WTC11 (cell line): ENCODE results near the gene CHTOP. TPM values are rescaled to one million over a fixed set of nuclear protein-coding genes. Genes with fewer than 3 reads are reported as not detected.
A peak's percentile ranks its signal among the peaks of the same experiment; 100 is the strongest.

Source experiments
- ATAC-seq: fragments of 200-7000 bp; cut with Tn5 transposase; 2 replicates; pipeline ENCODE4 v1.10.0; 2021; ENCODE audit warnings: mild to moderate bottlenecking, moderate library complexity
- CTCF ChIA-PET: fragments of 300-600 bp; sonication (Branson Sonifier 250); formaldehyde crosslinking; loops from one replicate; lab custom pipeline; 2021; ENCODE audit warnings: antibody characterized with exemption; lab: Charles Lee
- POLR2A ChIA-PET: fragments of 350-600 bp; sonication (Branson Sonifier 250); formaldehyde crosslinking; loops from one replicate; lab custom pipeline; 2021; ENCODE audit warnings: antibody characterized with exemption; lab: Charles Lee
- DNase-seq: peaks from one replicate; pipeline ENCODE4 v3.0.0; 2021; ENCODE audit warnings: low spot score
- H3K27ac Mint-ChIP-seq: 2 replicates; pipeline ENCODE4 v1.8.0; 2021; ENCODE audit warnings: mixed read lengths
- H3K27me3 Mint-ChIP-seq: 2 replicates; pipeline ENCODE4 v1.8.0; 2021; ENCODE audit warnings: low read depth, mild to moderate bottlenecking, moderate library complexity, mixed read lengths
- H3K36me3 Mint-ChIP-seq: 2 replicates; pipeline ENCODE4 v1.8.0; 2021; ENCODE audit warnings: mixed read lengths
- H3K4me1 Mint-ChIP-seq: 2 replicates; pipeline ENCODE4 v1.8.0; 2022; ENCODE audit warnings: mixed read lengths
- H3K4me3 Mint-ChIP-seq: 2 replicates; pipeline ENCODE4 v1.8.0; 2021; ENCODE audit warnings: mild to moderate bottlenecking, moderate library complexity, mixed read lengths
- H3K9me3 Mint-ChIP-seq: 2 replicates; pipeline ENCODE4 v1.8.0; 2021; ENCODE audit warnings: mixed read lengths
- ATF6 ChIP-seq: sonication (generic); formaldehyde crosslinking; IDR thresholded peaks from 2 replicates; pipeline ENCODE4 v1.8.1; 2023; ENCODE audit warnings: mild to moderate bottlenecking, missing genetic modification reagents
- E2F5 ChIP-seq: sonication (generic); formaldehyde crosslinking; IDR thresholded peaks from 2 replicates; pipeline ENCODE4 v1.8.1; 2022; ENCODE audit warnings: mild to moderate bottlenecking, moderate library complexity, missing genetic modification reagents
- ERG ChIP-seq: fragments of 250-450 bp; sonication (Bioruptor Pico); IDR thresholded peaks from 2 replicates; pipeline ENCODE4 v1.8.0; 2021; ENCODE audit warnings: mild to moderate bottlenecking
- FOXK1 ChIP-seq: sonication (generic); formaldehyde crosslinking; IDR thresholded peaks from 2 replicates; pipeline ENCODE4 v1.8.0; 2022; ENCODE audit warnings: mild to moderate bottlenecking, moderate library complexity, missing genetic modification reagents
- FOXP1 ChIP-seq: sonication (generic); formaldehyde crosslinking; IDR thresholded peaks from 2 replicates; pipeline ENCODE4 v1.8.0; 2022; ENCODE audit warnings: missing genetic modification reagents, mild to moderate bottlenecking, moderate library complexity, borderline replicate concordance
- HMGXB4 ChIP-seq: sonication (generic); formaldehyde crosslinking; IDR thresholded peaks from 2 replicates; pipeline ENCODE4 v1.8.1; 2023; ENCODE audit warnings: mild to moderate bottlenecking, moderate library complexity, missing genetic modification reagents
- MYBL2 ChIP-seq: sonication (generic); formaldehyde crosslinking; IDR thresholded peaks from 2 replicates; pipeline ENCODE4 v1.8.1; 2023; ENCODE audit warnings: mild to moderate bottlenecking, moderate library complexity, missing genetic modification reagents
- NFE2L1 ChIP-seq: sonication (generic); formaldehyde crosslinking; IDR thresholded peaks from 2 replicates; pipeline ENCODE4 v1.8.1; 2023; ENCODE audit warnings: missing genetic modification reagents
- RELA ChIP-seq: sonication (generic); formaldehyde crosslinking; IDR thresholded peaks from 2 replicates; pipeline ENCODE4 v1.8.1; 2022; ENCODE audit warnings: missing genetic modification reagents, mild to moderate bottlenecking, borderline replicate concordance
- SP1 ChIP-seq: sonication (generic); formaldehyde crosslinking; conservative IDR thresholded peaks from 2 replicates; pipeline ENCODE4 v1.8.1; 2022; ENCODE audit warnings: missing genetic modification reagents
- TP53 ChIP-seq: sonication (generic); formaldehyde crosslinking; IDR thresholded peaks from 2 replicates; pipeline ENCODE4 v1.8.1; 2023; ENCODE audit warnings: mild to moderate bottlenecking, missing genetic modification reagents
- ZNF263 ChIP-seq: sonication (generic); formaldehyde crosslinking; IDR thresholded peaks from 2 replicates; pipeline ENCODE4 v1.8.1; 2022; ENCODE audit warnings: low read depth, mild to moderate bottlenecking, moderate library complexity, missing genetic modification reagents
- total RNA-seq: library from RNA; stranded (reverse); gene quantifications from 3 replicates; pipeline ENCODE4 v1.2.3, GENCODE V29; 2021
- TF ChIP-seq, protein P1 (sequence below): sonication (generic); formaldehyde crosslinking; IDR thresholded peaks from 2 replicates; pipeline ENCODE4 v1.8.0; 2023; ENCODE audit warnings: mild to moderate bottlenecking, missing genetic modification reagents
- TF ChIP-seq, protein P2 (sequence below): sonication (generic); formaldehyde crosslinking; IDR thresholded peaks from 2 replicates; pipeline ENCODE4 v1.8.1; 2023; ENCODE audit warnings: mild to moderate bottlenecking, missing genetic modification reagents, moderate library complexity
- TF ChIP-seq, protein P3 (sequence below): fragments of 250-450 bp; sonication (Bioruptor Pico); IDR thresholded peaks from 2 replicates; pipeline ENCODE4 v2.1.2; 2022; ENCODE audit warnings: mild to moderate bottlenecking, moderate library complexity
- TF ChIP-seq, protein P4 (sequence below): sonication (generic); formaldehyde crosslinking; IDR thresholded peaks from 2 replicates; pipeline ENCODE4 v1.8.1; 2023; ENCODE audit warnings: mild to moderate bottlenecking, missing genetic modification reagents, moderate library complexity
- TF ChIP-seq, protein P5 (sequence below): sonication (generic); formaldehyde crosslinking; IDR thresholded peaks from 2 replicates; pipeline ENCODE4 v1.8.1; 2022; ENCODE audit warnings: mild to moderate bottlenecking, missing genetic modification reagents, moderate library complexity, borderline replicate concordance
- TF ChIP-seq, protein P6 (sequence below): sonication (generic); formaldehyde crosslinking; IDR thresholded peaks from 2 replicates; pipeline ENCODE4 v1.8.0; 2022; ENCODE audit warnings: mild to moderate bottlenecking, missing genetic modification reagents

CHTOP gene
- total RNA-seq, 1 experiment from 2014 or later: 101 TPM

GRCh38 chr1:153658400-153659174 is 24.7 kb downstream of the CHTOP start, which contains the start of gene SNAPIN:
Gene SNAPIN (plus strand): TSS chr1:153658703. CDS start chr1:153658744, 41 bp downstream.
- TF ChIP-seq MYBL2 (CRISPR knock-in tag): no peak
- peak; percentile 84 for TF ChIP-seq E2F5 (CRISPR knock-in tag)
- TF ChIP-seq TP53 (CRISPR knock-in tag): no peak
- TF ChIP-seq, protein P1, sequence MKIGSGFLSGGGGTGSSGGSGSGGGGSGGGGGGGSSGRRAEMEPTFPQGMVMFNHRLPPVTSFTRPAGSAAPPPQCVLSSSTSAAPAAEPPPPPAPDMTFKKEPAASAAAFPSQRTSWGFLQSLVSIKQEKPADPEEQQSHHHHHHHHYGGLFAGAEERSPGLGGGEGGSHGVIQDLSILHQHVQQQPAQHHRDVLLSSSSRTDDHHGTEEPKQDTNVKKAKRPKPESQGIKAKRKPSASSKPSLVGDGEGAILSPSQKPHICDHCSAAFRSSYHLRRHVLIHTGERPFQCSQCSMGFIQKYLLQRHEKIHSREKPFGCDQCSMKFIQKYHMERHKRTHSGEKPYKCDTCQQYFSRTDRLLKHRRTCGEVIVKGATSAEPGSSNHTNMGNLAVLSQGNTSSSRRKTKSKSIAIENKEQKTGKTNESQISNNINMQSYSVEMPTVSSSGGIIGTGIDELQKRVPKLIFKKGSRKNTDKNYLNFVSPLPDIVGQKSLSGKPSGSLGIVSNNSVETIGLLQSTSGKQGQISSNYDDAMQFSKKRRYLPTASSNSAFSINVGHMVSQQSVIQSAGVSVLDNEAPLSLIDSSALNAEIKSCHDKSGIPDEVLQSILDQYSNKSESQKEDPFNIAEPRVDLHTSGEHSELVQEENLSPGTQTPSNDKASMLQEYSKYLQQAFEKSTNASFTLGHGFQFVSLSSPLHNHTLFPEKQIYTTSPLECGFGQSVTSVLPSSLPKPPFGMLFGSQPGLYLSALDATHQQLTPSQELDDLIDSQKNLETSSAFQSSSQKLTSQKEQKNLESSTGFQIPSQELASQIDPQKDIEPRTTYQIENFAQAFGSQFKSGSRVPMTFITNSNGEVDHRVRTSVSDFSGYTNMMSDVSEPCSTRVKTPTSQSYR (CRISPR knock-in tag): no peak
- 0 out of 2 replicates have a peak, but pooled peaks have one; percentile 45 for TF ChIP-seq HMGXB4 (CRISPR knock-in tag)
- no peak for TF ChIP-seq FOXP1
- peak; percentile 78 for TF ChIP-seq SP1 (CRISPR knock-in tag)
- peak; percentile 21; the same call in 1 of the 2 replicates for TF ChIP-seq FOXK1 (CRISPR knock-in tag)
- TF ChIP-seq, protein P2, sequence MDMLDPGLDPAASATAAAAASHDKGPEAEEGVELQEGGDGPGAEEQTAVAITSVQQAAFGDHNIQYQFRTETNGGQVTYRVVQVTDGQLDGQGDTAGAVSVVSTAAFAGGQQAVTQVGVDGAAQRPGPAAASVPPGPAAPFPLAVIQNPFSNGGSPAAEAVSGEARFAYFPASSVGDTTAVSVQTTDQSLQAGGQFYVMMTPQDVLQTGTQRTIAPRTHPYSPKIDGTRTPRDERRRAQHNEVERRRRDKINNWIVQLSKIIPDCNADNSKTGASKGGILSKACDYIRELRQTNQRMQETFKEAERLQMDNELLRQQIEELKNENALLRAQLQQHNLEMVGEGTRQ (CRISPR knock-in tag): peak; percentile 38; the same call in 1 of the 2 replicates
- ChIA-PET CTCF (interaction anchor here (0.6 to 1.4 kb wide), 5 partner anchors 31 to 310 kb away, joined by 3 to 6 read pairs (median 5); partner anchors contain the start of genes PGLYRP4 and S100A13), POLR2A (interaction anchor here (0.6 to 2.4 kb wide), 3 partner anchors 9 to 25 kb away, joined by 3 to 11 read pairs (median 3); partner anchors contain the start of gene CHTOP)
- peaks cover 34% of the 10 kb centered on the region for H3K36me3 Mint-ChIP-seq
- H3K9me3 Mint-ChIP-seq: no peaks in the 10 kb centered on the region
- H3K4me1 Mint-ChIP-seq: peaks cover 8% of the 10 kb centered on the region
- ATAC-seq: peak; percentile 94
- peaks cover 2% of the 10 kb centered on the region; the same call in 1 of the 2 replicates for H3K27me3 Mint-ChIP-seq
- H3K4me3 Mint-ChIP-seq: peak within 1 kb of the TSS; percentile 92
- peak within 1 kb of the TSS; percentile 88 for H3K27ac Mint-ChIP-seq
- DNase-seq: peak; percentile 92

- CTCF ChIA-PET: interaction anchor here (0.7 to 1.4 kb wide), 4 partner anchors 32 to 311 kb away, joined by 3 to 6 read pairs (median 5); partner anchors contain the start of genes PGLYRP4 and S100A13
- POLR2A ChIA-PET: interaction anchor here (0.6 to 2.4 kb wide), 3 partner anchors 10 to 25 kb away, joined by 3 to 11 read pairs (median 3); partner anchors contain the start of gene CHTOP
- peak overlapping the region; percentile 92 for H3K4me3 Mint-ChIP-seq
- peak overlapping the region; percentile 88 for H3K27ac Mint-ChIP-seq
- peaks cover 39% of the 10 kb centered on the region for H3K36me3 Mint-ChIP-seq
- H3K27me3 Mint-ChIP-seq: peaks cover 1% of the 10 kb centered on the region; the same call in 1 of the 2 replicates
- H3K4me1 Mint-ChIP-seq: peaks cover 8% of the 10 kb centered on the region
- no peaks in the 10 kb centered on the region for H3K9me3 Mint-ChIP-seq
- no peak for DNase-seq
- ATAC-seq: no peak
- TF ChIP-seq NFE2L1 (CRISPR knock-in tag) (no peak), ERG (CRISPR knock-in tag) (no peak), ZNF263 (CRISPR knock-in tag) (no peak), ATF6 (CRISPR knock-in tag) (no peak), RELA (no peak)
- TF ChIP-seq, protein P3, sequence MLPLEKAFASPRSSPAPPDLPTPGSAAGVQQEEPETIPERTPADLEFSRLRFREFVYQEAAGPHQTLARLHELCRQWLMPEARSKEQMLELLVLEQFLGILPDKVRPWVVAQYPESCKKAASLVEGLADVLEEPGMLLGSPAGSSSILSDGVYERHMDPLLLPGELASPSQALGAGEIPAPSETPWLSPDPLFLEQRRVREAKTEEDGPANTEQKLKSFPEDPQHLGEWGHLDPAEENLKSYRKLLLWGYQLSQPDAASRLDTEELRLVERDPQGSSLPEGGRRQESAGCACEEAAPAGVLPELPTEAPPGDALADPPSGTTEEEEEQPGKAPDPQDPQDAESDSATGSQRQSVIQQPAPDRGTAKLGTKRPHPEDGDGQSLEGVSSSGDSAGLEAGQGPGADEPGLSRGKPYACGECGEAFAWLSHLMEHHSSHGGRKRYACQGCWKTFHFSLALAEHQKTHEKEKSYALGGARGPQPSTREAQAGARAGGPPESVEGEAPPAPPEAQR (CRISPR knock-in tag): no peak
- TF ChIP-seq, protein P4, sequence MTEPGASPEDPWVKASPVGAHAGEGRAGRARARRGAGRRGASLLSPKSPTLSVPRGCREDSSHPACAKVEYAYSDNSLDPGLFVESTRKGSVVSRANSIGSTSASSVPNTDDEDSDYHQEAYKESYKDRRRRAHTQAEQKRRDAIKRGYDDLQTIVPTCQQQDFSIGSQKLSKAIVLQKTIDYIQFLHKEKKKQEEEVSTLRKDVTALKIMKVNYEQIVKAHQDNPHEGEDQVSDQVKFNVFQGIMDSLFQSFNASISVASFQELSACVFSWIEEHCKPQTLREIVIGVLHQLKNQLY (CRISPR knock-in tag): no peak
- TF ChIP-seq, protein P5, sequence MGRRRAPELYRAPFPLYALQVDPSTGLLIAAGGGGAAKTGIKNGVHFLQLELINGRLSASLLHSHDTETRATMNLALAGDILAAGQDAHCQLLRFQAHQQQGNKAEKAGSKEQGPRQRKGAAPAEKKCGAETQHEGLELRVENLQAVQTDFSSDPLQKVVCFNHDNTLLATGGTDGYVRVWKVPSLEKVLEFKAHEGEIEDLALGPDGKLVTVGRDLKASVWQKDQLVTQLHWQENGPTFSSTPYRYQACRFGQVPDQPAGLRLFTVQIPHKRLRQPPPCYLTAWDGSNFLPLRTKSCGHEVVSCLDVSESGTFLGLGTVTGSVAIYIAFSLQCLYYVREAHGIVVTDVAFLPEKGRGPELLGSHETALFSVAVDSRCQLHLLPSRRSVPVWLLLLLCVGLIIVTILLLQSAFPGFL (CRISPR knock-in tag): no peak
- TF ChIP-seq, protein P6, sequence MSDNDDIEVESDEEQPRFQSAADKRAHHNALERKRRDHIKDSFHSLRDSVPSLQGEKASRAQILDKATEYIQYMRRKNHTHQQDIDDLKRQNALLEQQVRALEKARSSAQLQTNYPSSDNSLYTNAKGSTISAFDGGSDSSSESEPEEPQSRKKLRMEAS (CRISPR knock-in tag): no peak
Observed at GRCh38 chr1:153659175-153659534, 25.3 kb downstream of the CHTOP start.
